GM12874 (cell line): ENCODE results near the gene ITPKC.
A peak's percentile ranks its signal among the peaks of the same experiment; 100 is the strongest.

Source experiments
- TF ChIP-seq, protein P1 (sequence below): IDR thresholded peaks from 2 replicates; pipeline ENCODE4 v1.5.1; 2011; ENCODE audit warnings: low read depth, mild to moderate bottlenecking, control low read depth, low read length, moderate library complexity; ENCODE audit not compliant: insufficient read depth

Gene ITPKC

DNA sequence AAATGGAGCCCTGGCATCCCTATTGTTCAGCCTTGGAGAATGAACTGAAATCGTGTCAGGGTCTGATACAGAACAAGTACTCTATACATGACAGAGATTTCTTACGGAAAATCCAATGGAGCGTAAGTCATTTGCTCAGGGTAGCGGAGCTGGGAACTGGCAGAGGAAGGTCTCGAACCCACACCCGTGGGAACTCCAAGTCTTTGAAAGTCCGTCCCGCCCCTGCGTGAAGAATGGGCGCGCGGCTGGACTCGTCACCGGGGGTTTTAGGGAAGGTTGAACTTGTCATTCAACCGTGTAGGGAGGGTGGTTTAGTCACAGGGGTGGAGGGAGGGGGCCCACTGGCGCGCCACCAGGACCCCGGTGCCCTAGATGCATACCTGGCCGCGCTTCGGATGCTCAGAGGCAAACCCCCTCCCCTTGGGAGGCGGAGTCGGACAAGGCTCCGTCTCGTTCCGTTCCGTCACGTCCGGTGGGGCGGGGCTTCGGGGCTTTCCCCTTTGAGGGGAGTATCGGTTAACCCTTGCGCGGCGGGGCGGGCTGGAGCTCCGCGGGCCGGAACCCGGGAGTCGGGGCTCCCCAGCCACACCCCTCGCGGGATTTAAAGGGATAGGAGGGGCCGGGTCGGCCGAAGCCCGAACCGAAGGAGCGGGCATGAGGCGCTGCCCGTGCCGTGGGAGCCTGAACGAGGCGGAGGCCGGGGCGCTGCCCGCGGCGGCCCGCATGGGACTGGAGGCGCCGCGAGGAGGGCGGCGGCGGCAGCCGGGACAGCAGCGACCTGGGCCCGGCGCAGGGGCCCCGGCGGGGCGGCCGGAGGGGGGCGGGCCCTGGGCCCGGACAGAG lies at the start of gene ITPKC, which contains the start of gene COQ8B:
ITPKC (plus strand) TSS at position 631 of the 843 bp plus-strand sequence; CDS start at position 655, 24 bp downstream.
COQ8B (minus strand) TSS at position 405 of the 843 bp plus-strand sequence. CDS start 2,254 bp downstream, outside the sequence.
- TF ChIP-seq, protein P1, sequence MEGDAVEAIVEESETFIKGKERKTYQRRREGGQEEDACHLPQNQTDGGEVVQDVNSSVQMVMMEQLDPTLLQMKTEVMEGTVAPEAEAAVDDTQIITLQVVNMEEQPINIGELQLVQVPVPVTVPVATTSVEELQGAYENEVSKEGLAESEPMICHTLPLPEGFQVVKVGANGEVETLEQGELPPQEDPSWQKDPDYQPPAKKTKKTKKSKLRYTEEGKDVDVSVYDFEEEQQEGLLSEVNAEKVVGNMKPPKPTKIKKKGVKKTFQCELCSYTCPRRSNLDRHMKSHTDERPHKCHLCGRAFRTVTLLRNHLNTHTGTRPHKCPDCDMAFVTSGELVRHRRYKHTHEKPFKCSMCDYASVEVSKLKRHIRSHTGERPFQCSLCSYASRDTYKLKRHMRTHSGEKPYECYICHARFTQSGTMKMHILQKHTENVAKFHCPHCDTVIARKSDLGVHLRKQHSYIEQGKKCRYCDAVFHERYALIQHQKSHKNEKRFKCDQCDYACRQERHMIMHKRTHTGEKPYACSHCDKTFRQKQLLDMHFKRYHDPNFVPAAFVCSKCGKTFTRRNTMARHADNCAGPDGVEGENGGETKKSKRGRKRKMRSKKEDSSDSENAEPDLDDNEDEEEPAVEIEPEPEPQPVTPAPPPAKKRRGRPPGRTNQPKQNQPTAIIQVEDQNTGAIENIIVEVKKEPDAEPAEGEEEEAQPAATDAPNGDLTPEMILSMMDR = 0 out of 2 replicates have a peak, but pooled peaks have one; percentile 12

DNA sequence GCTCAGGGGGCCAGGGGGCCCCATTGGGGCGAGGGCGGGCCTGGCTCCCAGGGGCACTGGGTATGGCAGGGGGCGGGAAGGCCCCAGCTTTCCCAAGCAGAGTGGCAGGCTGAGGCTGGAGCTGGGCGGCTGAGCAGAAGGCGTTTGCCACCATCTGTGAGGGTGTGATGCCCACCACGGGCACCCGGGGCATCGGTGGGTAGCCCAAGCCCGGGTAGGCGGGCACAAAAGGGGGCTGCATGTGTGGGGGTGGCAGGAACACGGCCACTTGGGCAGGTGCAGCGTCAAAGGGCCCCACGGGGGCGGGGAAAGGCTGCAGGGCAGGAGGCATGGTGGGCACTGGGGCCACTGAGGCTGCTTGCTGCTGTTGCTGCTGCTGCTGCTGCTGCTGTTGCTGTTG lies 49.3 kb upstream of the ITPKC start:
- TF ChIP-seq, protein P1 = no peak

DNA sequence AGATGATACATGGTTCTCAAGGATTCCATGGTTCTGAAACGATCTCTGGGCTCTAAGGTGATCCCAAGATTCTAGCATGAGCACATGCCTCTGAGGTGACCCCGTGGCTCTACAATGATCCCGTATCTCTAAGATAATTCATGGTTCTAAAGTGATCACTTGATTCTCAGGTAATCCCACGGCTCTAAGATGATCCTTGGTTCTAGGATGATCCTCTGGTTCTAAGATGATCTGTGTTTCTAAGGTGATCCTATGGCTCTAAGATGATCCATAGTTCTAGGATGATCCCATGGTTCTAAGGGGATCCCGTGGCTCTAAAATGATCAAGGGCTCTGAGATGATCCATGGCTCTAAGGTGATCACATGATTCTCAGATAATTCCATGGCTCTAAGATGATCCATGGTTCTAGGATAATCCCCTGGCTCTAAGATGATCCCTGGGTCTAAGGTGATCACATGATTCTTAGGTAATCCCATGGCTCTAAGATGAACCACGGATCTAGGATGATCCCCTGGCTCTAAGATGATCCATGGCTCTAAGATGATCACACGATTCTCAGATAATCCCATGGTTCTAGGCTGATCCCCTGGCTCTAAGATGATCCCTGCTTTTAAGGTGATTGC lies 47.8 kb upstream of the ITPKC start:
- TF ChIP-seq, protein P1 = no peak

DNA sequence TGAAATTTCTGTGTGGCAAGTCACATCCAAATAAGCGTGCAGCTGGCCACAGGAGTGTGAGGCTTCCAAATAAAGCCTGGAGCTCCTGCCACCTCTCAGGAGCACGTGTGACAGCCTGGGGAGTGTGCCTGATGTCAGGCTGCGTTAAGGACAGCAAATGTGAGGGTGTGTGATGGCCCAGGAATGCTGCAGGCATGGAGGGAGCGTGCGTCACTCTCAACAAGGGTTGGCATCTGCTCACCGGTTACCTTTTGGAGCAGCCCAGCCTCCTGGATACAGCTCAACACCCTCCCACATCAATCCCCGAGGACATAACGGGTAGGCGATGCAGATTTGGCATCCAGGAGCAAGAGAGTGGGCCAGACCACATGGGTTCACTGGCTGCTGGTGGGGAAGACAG lies 45.5 kb upstream of the ITPKC start:
- TF ChIP-seq, protein P1 = no peak

GRCh38 chr19:40672038-40672437 lies 44.9 kb upstream of the ITPKC start:
- TF ChIP-seq, protein P1 = no peak

DNA sequence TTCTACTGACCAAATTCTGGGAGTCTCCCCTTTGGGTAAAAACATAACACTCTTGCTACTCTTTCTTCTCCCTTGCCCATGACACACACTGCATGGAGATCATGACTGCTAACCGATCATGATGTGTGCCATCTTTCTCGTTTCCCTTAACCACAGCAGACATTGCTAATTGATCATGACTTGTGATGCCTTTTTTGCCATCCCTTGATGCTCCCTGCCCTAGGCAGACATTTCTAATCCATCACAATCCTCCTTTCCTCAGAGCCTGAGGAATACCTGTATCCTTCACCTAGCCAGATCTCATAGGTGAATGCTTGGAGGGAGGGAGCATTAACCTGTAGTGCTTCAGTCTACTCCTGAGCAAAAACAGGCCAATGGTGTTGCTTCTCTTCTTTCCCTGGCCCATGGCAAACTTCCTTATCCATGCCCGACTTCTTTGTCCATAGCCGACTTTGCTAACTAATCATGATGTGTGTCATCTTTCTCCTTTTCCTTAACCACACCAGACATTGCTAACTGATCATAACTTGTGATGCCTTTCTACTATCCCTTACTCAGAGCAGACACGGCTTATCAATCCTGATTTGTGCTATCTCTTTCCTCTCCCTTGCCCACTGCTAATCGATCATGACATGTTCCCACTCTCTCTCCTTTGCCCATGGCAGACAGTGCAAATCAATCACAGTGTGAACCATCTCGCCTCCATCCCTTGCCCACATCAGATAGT lies 44.2 kb upstream of the ITPKC start:
- TF ChIP-seq, protein P1 = no peak

GRCh38 chr19:40673397-40673796 lies 43.5 kb upstream of the ITPKC start:
- TF ChIP-seq, protein P1 = no peak
